C4-2B (cell line): ENCODE results near the gene TBC1D32.

Experiments
- ZFX ChIP-seq: fragments of 450-650 bp; IDR thresholded peaks from 2 replicates; pipeline ENCODE4 v1.6.1; 2017
- TF ChIP-seq, protein P1 (sequence below): fragments of 450-650 bp; conservative IDR thresholded peaks from 2 replicates; pipeline ENCODE4 v1.5.1; 2017; ENCODE audit warnings: mild to moderate bottlenecking

DNA sequence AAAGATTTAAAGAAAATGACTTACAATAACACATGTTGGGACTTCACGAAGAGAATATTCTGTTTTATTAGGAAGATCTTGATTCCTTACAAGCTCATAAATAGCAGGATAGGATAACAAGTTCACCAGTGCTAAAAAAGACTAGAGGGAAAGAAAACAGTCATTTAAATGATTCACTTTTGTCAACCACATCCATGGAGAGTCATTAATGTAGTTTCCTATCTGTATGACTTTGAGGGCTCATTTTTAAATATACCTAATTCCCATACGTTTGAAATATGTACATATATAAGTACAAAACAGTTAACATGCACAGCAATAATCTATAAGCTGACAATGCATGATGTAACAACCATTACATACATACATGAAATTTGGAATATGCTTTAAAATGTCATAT is 111.1 kb downstream of the TBC1D32 start:
- TF ChIP-seq, protein P1, sequence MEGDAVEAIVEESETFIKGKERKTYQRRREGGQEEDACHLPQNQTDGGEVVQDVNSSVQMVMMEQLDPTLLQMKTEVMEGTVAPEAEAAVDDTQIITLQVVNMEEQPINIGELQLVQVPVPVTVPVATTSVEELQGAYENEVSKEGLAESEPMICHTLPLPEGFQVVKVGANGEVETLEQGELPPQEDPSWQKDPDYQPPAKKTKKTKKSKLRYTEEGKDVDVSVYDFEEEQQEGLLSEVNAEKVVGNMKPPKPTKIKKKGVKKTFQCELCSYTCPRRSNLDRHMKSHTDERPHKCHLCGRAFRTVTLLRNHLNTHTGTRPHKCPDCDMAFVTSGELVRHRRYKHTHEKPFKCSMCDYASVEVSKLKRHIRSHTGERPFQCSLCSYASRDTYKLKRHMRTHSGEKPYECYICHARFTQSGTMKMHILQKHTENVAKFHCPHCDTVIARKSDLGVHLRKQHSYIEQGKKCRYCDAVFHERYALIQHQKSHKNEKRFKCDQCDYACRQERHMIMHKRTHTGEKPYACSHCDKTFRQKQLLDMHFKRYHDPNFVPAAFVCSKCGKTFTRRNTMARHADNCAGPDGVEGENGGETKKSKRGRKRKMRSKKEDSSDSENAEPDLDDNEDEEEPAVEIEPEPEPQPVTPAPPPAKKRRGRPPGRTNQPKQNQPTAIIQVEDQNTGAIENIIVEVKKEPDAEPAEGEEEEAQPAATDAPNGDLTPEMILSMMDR: no peak
- TF ChIP-seq ZFX: no peak
